Neural crest cell (in vitro differentiated cells): ENCODE results near the gene DNAAF1. TPM values are rescaled to one million over a fixed set of nuclear protein-coding genes. Genes with fewer than 3 reads are reported as not detected.

Experiments
- DNase-seq: peaks from one replicate; pipeline ENCODE4 v3.0.0; 2021; ENCODE audit warnings: low read depth, mixed read lengths, low spot score
- H3K27ac Mint-ChIP-seq: one replicate; pipeline ENCODE4 v1.8.0; 2021; ENCODE audit warnings: mild to moderate bottlenecking, mixed read lengths; ENCODE audit not compliant: unreplicated experiment
- H3K27me3 Mint-ChIP-seq: 2 replicates; pipeline ENCODE4 v1.8.0; 2021; ENCODE audit warnings: low read depth, mild to moderate bottlenecking, mixed read lengths
- H3K36me3 Mint-ChIP-seq: 2 replicates; pipeline ENCODE4 v1.8.0; 2021; ENCODE audit warnings: low read depth, mild to moderate bottlenecking, mixed read lengths
- H3K4me1 Mint-ChIP-seq: 2 replicates; pipeline ENCODE4 v1.8.0; 2021; ENCODE audit warnings: mixed read lengths
- H3K4me3 Mint-ChIP-seq: one replicate; pipeline ENCODE4 v1.8.0; 2021; ENCODE audit warnings: mild to moderate bottlenecking, mixed read lengths
- H3K9me3 Mint-ChIP-seq: 2 replicates; pipeline ENCODE4 v1.8.0; 2021; ENCODE audit warnings: mixed read lengths
- long read RNA-seq: library from polyadenylated mRNA; unstranded; transcript quantifications from one replicate; pipeline ENCODE4 v2.0.0, GENCODE V29; 2020
- total RNA-seq: library from RNA; stranded (reverse); gene quantifications from 2 replicates; pipeline ENCODE4 v1.2.1, GENCODE V29; 2021
- TF ChIP-seq, protein P1 (sequence below): fragments of 200-600 bp; sonication (generic); conservative IDR thresholded peaks from 2 replicates; pipeline ENCODE4 v1.5.0; 2021; ENCODE audit warnings: antibody characterized with exemption, mild to moderate bottlenecking

DNAAF1 gene
- 0.20 and 0.35 TPM in 2 replicates for total RNA-seq
- long read RNA-seq = 0 reads

DNA sequence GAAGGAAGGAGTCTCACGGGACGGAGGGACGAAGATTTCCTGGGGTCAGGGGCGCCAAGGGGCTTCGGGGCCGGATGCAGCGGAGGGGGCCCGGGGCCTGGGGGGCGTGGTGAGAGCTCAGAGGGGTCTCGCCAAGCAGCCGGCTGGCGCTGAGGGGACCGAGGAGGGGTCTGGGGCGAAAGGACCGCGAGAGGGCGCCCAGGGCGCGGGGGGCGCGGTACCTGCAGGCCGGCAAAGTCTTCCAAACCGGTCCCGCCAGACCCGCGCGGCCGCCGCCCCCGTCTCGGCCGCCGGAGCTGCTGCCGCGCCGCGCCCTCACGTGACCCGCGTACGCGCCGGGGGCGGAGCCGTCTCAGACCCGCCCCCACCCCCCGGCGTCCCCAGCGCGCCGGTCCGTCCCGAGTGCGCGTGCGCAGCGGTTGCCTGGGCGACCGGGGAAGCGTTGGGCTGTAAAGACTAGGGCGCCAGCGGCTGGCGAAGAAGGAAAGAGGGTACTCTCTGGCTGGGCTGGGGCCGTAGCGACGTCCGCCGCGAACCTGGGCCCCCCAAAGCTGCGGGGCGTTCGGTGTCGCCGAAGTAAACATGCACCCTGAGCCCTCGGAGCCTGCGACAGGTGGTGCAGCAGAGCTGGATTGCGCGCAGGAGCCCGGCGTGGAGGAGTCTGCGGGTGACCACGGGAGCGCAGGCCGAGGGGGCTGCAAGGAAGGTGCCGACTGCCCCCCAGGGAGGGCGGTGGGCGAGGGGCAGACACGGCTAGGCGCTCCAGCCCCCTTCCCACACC lies at the start of gene DNAAF1, which contains the start of gene HSDL1:
TSS of gene DNAAF1 (plus strand) at position 450 of the 781 bp plus-strand sequence. CDS start at position 583, 133 bp downstream.
TSS of gene HSDL1 (minus strand) at position 319 of the 781 bp plus-strand sequence. CDS start 13,856 bp downstream, outside the sequence.
- Mint-ChIP-seq H3K36me3 (peaks cover 4% of the 10 kb centered on the region), H3K27ac (peak within 1 kb of the TSS; percentile 93), H3K4me3 (peak within 1 kb of the TSS; percentile 99), H3K4me1 (peaks cover 26% of the 10 kb centered on the region), H3K9me3 (no peaks in the 10 kb centered on the region), H3K27me3 (peaks cover 29% of the 10 kb centered on the region)
- DNase-seq = peak; percentile 94
- TF ChIP-seq, protein P1, sequence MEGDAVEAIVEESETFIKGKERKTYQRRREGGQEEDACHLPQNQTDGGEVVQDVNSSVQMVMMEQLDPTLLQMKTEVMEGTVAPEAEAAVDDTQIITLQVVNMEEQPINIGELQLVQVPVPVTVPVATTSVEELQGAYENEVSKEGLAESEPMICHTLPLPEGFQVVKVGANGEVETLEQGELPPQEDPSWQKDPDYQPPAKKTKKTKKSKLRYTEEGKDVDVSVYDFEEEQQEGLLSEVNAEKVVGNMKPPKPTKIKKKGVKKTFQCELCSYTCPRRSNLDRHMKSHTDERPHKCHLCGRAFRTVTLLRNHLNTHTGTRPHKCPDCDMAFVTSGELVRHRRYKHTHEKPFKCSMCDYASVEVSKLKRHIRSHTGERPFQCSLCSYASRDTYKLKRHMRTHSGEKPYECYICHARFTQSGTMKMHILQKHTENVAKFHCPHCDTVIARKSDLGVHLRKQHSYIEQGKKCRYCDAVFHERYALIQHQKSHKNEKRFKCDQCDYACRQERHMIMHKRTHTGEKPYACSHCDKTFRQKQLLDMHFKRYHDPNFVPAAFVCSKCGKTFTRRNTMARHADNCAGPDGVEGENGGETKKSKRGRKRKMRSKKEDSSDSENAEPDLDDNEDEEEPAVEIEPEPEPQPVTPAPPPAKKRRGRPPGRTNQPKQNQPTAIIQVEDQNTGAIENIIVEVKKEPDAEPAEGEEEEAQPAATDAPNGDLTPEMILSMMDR = no peak

DNA sequence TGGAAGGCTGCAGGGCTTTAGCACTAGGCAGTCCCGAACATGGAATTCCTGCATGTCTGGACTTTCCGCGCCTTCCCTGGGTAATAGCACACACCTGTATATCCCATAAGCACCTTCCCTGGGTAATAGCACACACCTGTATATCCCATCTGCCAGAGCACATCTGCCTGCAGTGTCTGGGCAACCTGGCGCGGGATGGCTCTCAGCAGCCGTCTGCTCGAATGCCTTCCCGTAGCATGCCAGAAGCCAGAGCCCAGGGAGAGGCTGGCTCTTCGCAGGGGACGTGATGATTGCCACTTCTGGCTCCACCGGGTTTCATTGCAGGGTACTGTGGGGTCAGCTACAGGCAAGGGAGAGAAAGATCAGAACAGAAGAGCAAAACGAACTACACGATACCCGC lies 49.6 kb upstream of the DNAAF1 start:
- TF ChIP-seq, protein P1 = no peak
- Mint-ChIP-seq H3K4me3 (no peak overlapping the region), H3K27ac (no peak overlapping the region), H3K4me1 (no peaks in the 10 kb centered on the region), H3K27me3 (no peaks in the 10 kb centered on the region), H3K36me3 (peaks cover 4% of the 10 kb centered on the region), H3K9me3 (no peaks in the 10 kb centered on the region)
- no peak for DNase-seq

DNA sequence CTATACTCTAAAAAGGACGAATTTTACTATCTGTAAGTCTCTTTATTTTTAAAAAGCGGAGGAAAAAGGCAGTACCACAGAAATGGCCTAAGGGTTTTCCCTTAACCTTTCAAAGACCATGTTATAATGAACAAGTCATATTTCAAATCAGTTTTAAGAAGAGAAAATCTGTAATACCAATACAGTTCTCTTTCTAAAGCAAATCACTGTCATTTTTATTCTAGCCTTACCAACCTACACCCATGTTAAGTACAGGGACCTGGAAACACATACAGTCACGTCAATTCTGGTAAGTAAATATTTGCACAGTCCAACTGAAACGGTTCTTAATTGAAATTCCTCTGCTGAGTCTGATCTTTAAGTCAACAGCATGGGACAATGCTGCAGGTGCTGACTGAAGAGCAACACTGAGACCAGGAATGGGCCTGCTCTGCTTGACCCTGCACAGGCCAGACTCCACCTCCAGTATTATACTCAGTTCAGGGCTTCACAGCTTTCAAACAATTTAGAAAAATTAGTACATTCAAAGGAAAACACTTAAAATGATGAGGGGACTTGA lies 48.6 kb upstream of the DNAAF1 start:
- no peaks in the 10 kb centered on the region for H3K9me3 Mint-ChIP-seq
- no peak for DNase-seq
- no peaks in the 10 kb centered on the region for H3K4me1 Mint-ChIP-seq
- no peak overlapping the region for H3K27ac Mint-ChIP-seq
- H3K27me3 Mint-ChIP-seq = no peaks in the 10 kb centered on the region
- no peak overlapping the region for H3K4me3 Mint-ChIP-seq
- TF ChIP-seq, protein P1 = no peak
- peaks cover 4% of the 10 kb centered on the region for H3K36me3 Mint-ChIP-seq

DNA sequence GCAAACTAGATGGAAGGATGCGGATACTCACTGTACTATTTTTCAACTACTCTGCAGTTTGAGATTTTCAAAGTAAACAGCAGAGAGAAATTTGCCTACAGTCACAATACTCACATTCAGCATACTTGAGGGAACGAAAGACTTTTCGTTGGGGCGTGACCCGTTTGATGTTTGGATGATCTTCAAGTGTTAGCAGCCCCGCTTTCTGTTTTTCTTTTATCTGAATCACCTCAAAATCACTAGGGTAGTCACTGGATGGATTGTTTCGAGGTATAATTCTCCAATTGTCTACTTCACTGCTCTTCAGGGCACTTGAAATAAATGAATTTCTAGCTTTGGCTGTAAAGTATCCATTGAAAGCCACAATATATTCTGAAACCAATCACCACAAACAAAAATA lies 46.2 kb upstream of the DNAAF1 start:
- Mint-ChIP-seq H3K9me3 (no peaks in the 10 kb centered on the region), H3K27ac (no peak overlapping the region), H3K4me3 (no peak overlapping the region), H3K27me3 (no peaks in the 10 kb centered on the region), H3K36me3 (no peaks in the 10 kb centered on the region), H3K4me1 (no peaks in the 10 kb centered on the region)
- TF ChIP-seq, protein P1 = no peak
- DNase-seq = no peak

DNA sequence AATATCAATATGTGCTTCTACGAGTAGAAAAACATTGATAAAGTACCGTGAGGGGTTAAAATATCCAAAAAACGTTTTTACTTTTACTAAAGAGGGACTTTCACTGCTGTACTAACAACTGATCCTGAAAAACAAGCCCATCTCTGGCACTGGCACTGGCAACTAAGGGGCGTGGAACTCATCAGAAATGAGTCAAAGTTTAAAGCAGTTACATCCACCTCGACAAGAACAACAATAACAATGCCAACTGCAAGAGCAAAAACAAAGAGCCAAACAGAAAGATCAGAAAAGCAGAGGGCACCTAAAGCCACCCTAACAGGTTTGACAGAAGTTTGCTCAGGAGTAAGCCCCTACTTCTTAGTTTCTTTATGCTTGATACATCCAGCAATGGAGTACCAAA lies 41.4 kb upstream of the DNAAF1 start:
- H3K4me1 Mint-ChIP-seq = peaks cover 14% of the 10 kb centered on the region
- H3K27me3 Mint-ChIP-seq = no peaks in the 10 kb centered on the region
- TF ChIP-seq, protein P1 = no peak
- DNase-seq = no peak
- H3K36me3 Mint-ChIP-seq = no peaks in the 10 kb centered on the region
- H3K9me3 Mint-ChIP-seq = no peaks in the 10 kb centered on the region
- no peak overlapping the region for H3K27ac Mint-ChIP-seq
- no peak overlapping the region for H3K4me3 Mint-ChIP-seq
